Endometrial microvascular endothelial cells (primary cell): Measurements from ENCODE around the gene MITF. TPM values are rescaled to one million over a fixed set of nuclear protein-coding genes. Genes with fewer than 3 reads are reported as not detected.

Experiments
- in situ Hi-C: cut with HindIII; loops from 2 replicates; pipeline ENCODE4 v1.10.0; 2017; ENCODE audit warnings: low sequenced_read_pairs, low pct_unique_long_range_greater_than_20kb; ENCODE audit errors: inconsistent ontology term
- total RNA-seq: library from RNA; depleted of rRNA; stranded (reverse); fragments of >200 nt; gene quantifications from one replicate; pipeline ENCODE4 v1.2.3, GENCODE V29; 2015; ENCODE audit errors: inconsistent ontology term

Gene MITF
- total RNA-seq, 1 donor from 2014 or later: 2.8 TPM

DNA sequence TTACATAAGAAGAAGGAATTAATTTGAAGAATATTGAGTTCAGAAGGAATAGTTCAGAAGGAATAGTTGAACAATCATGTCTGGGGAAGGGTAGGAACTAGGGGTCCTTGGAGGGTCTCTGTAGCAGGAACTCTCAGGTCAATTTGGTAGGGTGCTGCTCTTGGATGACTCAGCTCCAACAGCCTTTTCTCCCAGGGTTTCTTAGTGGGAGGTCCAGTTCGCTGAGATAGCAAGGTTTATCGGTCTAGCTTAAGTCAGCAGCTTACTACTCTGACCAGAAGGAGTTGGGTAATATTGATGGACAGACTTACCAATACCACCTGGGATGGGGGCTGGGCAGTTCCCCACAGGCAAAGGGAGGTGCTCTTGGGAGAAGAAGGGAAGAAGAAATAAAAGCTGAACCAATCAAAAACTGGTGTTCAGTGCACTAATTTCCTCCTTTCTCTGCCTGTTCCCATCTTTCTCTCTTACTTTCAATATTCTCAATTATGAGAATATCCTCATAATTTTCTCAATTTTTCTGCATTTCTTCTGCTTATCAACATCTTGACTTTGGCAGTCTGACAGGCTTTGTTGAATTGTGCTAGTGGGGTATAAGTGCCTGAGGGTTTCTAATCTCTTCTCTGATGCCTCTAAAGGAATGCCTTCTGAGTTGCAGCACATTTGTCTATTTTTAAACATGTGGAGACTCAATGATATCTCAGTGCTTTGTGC lies 14.4 kb upstream of the MITF start:
- in situ Hi-C loops: no loop called here

DNA sequence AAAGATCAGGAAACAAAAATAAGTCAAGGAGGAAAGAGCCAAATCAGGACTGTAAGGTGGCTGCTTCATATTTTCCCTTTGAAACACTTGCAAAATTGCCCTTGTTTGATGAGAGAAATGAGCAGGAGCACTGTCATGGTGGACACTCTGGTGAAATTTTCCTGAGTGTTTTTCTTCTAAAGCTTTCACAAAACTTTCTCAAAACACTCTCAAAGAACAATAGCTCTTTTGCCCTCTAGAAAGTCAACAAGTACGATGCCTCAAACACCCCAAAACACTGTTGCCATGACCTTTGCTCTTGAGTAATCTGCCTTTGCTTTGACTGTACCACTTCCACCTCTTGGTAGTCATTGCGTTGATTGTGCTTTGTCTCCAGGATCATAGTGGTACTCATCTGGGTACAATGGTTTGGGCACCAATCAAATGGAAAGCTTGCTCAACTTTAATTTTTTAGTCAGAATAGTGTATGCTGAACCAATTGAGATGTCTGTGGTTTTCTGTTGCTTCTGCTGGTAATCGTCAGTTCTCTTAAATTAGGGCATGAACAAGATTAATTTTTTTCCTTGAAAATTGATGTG lies 13.2 kb upstream of the MITF start:
- in situ Hi-C loops: no loop called here

DNA sequence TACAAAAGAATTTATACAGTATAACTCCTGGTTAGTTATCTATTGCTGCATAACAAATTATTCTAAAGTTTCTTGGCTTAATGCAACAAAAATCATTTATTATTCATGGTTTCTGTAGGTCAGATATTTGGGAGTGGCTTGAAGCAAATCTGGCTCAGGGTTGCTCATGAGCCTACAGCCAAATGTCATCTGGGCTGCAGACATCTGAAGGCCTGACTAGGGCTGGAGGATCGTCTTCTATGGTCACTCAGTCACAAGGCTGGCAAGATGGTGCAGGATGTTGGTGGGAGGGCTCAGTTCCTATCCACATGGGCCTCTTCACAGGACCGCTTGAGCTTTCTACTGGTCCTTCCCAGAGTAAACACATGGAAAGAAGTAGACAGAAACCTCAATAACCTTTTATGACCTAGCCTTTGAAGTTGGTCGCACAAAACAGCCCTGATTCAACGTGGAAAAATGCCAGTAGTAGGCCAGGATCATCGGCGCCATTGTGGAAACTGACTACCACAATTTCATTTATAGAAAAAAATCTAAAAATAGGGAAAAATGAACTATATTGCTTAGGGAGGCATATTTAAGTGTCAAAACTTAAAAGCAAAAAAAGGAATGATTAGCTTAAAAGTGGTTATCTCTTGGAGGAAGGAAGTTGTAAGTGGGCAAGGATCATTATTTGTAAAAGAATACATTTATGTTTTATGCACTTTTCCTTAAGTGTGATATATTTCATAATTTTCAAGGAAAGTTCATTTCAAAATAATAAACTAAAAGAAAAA lies 9.9 kb upstream of the MITF start:
- in situ Hi-C loops: no loop called here

DNA sequence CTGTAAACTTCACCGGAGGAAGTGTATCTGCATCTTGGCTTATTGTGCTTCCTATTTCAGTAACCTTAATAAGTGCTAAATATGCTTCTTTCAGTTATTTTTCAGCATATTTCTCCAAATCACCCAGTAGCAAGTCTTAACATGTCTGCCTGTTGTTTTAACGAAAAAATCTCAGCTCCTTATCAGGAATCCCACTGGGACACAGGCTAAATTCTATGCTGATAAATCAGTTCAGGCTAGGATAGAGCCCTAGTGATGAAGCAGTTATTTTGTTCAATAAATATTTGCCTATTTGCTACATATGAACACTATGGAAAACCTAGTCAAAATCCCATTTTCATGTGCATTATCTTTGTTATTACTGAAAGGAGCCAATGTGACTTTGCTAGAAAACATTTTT lies 8.2 kb upstream of the MITF start:
- in situ Hi-C loops: no loop called here

DNA sequence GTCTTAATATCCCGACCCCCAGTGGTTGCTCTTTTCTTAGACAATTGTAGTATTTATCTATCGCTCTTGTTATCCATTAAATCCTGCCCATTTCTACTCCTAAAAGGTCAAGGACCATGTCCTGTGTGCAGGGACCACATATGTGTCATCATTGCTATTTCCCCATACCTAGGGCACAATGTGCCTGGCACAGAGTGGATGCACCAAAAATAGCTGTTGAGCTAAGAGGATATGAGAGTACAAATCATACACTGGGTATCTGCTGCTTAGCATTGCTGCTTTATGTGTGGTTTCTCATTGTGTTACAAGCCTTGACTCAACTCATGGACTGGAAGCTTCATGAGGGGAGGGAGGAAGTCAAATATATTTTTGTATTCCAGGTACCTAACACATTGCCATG lies 3.4 kb upstream of the MITF start:
- in situ Hi-C loops: no loop called here

DNA sequence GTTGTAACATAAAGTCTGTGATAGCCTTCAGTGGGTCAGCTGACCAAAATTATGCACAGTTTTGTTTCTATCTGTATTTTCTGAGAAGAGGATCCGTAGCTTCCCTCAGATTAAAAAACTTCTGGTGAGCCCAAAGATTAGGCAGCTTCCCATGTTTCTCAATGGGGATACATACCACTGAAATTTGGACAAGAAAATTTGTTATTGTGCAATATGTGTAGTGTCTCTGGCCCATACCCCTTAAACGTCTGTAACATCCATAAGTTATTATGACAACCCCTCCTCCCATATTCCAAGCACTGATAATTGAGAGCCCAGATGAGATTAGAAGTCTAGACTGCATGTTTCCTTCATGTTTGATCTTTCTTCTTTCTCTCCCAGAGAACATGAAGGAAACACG lies 1.9 kb upstream of the MITF start:
- in situ Hi-C loops: no loop called here

DNA sequence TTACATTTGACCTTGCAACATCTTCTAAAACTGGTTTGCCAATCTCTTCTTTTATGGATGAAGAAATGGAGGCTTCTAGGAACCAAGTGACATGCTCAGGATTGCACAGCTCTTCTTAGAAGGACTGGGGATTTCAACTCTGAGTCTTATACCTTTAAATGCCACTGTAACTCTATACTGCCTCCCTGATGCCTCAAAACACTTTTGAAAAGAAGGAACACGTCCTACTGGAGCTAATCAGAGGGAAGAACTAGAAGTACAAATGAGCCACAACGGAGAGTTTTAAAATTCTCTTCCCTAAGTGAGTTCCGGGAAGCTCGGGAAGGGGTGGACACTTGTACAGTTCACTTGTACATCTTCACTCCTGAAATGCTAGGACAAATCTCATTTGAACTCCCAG lies 949 bp upstream of the MITF start:
- in situ Hi-C loops: no loop called here

DNA sequence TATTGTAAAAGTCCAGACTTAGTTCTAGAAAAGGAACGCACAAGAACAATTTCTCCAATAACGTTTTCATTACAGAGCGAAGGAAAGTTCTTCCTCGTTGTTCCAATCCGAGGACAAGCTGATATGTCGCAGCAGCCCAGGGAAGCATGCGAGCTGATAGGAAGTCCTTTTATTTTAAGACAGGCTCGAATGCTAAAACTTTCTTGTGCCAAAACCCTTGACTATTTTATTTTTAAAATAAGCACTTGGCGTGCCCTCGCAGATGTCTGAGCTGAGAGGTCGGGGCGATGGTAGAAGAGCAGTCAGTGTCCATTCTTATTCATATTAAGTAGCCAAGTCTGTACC lies 433 bp upstream of the MITF start:
- in situ Hi-C loops: no loop called here

DNA sequence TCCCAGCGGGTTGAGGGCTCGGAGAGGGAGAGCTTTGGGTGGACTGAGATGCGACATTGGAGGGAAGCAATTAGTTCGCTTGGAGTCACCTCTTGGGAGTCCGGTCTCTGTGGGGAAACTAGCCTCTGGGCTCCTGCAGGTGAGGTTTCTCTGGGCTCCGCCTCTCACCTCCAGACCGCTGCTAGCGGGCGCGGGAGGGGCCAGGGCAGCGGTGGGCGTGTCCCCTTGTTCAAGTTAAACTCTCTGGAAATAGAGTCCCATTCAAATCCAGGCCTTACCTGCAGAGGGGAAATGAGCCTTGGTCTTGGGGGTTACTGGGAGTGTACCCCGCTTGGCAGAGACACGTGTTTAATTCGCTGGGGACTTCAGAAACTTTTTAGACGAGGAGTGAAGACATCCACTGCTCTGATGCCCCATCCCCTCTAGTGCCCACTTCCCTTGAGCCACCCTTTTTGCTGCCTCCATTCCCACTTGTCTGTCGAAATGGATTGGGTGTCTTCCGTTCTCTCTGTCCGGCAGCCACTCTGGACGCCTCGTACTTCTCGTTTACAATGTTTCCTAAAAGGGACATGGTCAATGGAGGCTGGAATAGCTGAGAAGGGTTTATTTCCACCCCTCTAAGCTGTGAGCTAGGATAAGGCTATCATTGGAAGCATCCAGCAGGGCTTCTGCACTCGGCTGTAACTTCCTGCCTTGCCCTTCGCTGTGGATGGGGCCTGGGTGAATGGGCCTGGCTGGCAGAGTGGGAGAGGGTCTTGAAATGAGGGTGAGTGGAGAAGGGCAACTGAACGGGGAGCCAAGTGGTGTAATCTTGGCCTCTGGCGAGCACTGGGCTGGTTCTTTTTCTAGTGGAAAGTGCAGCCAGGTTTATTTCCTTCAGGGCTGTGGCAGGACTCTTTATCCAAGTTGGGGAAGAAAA lies 1.1 kb downstream of the MITF start:
- in situ Hi-C loops: no loop called here

DNA sequence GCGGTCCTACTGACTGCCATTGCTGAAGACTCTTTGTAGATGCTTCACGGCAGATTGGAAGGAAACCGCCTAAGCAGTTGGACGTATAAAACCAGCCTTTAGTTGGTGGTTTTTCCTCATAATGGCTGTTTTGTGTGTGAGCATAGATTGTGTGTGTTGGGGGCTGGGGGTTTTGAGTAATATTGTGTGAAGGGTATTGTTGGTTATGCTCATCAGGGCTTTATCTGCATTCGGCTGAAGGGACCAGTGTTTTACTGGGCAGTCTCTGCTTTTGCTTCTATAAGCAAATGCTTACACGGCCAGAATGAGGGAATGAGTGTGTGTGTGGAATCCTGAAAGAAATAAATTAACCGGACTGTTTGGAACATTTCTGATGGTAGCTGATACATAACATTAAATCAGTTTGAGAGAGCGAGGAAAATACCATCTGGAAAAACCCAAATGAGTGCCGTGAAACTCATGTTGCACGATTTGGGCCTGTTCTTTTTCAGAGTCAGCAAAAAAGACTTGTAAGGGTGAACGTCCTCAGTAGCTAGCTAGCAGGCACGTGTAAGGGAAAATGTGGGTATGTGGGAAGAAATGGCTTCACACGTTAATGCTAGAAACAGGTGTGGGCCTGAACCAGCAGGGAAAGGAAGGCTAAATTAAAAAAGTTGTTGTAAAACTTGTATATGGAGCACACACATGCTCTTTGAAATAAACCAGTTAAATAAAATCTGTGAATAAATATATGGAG lies 1.9 kb downstream of the MITF start:
- in situ Hi-C loops: no loop called here

DNA sequence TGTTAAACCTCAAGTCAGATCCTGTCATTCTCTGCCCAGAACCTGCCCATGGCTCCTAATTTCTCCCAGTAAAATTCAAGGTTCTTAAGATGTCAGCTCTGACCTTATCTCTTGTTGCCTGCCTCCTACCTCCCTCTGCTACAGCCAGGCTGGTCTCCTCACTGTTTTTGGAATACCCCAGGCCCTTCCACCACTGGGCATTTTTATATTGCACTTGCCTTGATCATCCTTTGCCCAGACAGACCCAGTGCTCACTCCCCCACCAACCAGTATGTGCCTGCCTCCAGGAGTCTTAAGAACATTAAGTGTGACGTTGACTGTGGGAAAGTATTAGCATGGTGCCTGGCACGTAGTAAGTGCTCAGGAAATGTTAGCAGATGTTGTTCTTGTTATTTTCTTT lies 3.1 kb downstream of the MITF start:
- in situ Hi-C loops: no loop called here

DNA sequence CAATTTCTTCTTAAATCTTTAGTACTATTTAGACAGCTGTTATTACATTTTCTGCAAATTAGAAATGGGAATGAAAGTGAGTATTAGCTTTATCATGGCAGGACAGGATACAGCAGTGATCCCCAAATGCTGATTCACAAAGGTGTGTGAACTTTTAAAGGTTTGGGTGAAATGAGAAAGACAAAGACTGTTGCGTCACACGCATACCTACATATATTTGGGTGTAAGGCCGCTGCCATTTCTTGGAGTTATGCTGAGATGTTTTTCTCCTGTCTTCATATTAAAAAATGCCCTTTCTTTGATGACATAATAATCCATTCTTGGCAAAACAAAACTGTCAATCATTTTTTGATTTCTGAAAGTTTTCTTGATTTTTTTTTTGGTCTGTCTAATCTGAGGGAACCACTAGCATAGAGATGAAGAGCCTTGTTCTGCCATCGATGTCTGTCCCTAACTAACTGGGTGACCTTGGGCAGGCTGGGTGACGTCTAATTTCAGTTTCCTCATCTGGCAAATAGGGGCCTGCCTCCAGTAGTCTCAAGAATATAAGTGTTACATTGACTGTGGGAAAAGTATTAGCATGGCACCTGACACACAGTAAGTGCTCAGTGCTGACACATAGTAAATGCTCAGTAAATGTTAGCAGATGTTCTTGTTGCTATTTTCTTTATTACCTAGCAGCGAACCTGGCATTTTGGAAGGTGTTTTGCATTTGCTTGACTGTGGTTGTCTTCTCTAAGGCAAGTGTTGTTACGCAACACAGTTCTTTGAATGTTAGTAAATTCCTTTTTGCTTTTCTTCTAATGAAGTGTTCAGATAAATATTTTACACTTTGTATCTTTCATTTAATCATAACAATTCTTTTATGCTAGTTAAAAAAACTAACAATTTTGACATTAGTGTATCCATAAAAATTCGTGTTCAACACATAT lies 5.0 kb downstream of the MITF start:
- in situ Hi-C loops: no loop called here

DNA sequence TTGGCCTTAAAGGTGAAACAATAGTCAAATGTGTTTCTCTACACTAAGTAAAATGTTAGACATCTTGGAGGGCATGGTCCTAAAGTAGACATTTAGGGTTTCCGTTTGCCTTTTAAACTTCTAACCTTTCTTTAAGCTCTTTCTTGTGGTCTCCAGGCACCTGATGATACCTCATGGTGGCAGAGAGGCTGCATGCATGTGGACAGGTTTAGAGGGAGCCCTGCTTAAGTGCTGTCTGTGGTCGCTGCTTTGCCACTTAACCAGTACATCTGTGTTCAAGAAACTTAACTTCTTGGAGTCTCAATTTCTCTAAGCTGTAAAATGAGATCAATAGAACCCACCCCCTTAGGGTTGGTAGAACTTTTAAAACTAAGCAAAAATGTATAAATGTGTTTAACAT lies 6.2 kb downstream of the MITF start:
- in situ Hi-C loops: no loop called here

DNA sequence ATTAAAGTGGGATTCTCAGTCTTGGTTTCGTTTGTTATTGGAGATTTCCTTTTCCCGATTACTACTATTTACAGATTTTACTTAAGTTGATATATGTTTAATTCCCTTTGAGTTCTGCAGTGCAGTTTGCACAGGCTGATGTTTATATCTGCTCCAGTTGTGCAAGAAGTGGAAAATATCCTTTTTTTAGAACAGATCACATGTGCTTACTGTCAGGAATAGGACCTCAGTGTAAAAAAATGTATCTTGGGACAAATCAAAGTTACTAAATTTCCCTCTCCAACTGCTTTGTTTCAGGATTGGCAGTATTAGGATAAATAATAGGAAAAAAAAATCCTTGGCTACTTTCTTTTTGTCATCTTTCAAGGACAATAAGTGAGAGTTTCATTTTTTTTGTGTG lies 6.9 kb downstream of the MITF start:
- in situ Hi-C loops: no loop called here

DNA sequence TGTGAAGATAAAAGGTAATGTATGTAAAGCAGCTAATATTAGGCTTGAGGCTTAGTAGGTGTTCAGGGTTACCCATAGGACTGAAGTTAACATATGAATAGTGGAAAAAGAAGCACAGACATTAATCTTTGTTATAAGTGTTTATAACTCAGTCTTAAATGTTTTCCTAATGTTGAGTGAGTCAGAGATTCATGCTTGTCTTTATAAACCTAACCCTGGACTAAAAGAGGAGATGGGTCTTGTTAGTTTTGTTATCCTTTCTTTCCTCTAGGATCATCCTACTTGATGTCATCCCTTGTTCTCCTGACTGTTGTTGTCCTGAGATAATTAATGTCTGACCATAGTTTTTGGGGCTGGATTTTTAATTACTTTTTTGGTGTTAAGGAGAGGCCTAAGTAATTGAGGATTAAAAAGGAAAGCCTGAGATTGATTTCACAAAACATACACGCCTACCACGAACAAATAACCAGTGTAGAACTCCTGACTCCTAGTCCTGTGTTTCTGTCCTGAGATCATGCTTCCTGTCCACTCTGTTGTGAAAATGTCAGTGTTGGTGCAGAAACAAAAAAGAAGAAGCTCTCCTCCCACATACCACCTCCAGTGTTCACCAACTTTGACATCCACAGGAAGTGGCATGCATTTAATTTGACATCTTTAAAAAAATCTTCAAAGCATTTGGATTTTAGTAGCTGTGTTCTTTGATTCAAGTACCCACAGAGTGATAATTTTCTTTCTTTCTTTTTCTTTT lies 8.4 kb downstream of the MITF start:
- in situ Hi-C loops: no loop called here

DNA sequence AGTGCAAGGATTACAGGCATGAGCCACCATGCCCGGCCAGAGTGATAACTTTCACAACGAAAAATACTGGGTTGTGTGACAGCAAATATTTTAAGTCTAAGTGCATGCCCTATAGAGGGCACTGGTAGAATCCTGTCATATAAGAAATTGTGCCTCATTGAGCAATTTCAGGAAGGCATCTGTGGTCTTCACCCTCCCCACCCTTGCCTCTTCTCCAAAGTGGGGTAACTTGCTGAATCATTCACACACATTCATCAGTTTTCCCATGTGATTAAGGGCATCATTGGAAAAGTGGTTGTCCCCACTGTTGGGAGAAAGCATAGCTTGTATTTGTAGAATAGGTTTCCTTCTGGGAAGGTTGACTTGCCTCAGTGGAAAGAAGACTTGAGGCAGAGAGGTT lies 9.2 kb downstream of the MITF start:
- in situ Hi-C loops: no loop called here

DNA sequence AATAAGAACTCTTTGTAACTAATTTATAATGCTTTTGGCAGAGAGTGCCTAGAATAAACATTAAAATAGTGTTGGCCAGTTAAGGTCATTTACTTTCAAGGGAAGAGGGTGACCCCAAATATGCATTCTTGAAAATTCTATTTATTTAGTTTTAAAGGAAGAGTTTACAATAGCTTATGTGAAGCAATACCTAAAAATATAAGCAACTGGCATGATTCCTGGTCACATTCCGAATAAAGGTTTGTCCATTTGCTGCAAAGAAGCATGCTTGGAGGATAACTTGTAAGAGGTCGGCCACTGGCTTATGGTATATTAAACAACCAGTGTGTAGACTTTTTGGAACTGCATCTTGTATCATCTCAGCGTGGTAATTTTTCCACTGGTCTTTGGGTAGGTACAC lies 10.2 kb downstream of the MITF start:
- in situ Hi-C loops: no loop called here
